Left kidney (tissue), 2 donors: ENCODE measurements around the gene TCP11L1. TPM values are rescaled to one million over a fixed set of nuclear protein-coding genes. Genes with fewer than 3 reads are reported as not detected.
"Not testable (repeated sequence)": the region's sequence is repeated elsewhere in the genome, so short reads cannot be mapped to it uniquely, and the experiment has no call there.

Experiments
- DNase-seq: peaks from one replicate; pipeline ENCODE4 v3.0.0-alpha.2; 2013
- polyA plus RNA-seq: library from polyadenylated mRNA; unstranded; fragments of 120-200 nt; gene quantifications from one replicate; pipeline ENCODE4 v1.2.1, GENCODE V29; 2013; ENCODE audit not compliant: insufficient read length

Gene TCP11L1
- polyA plus RNA-seq, 1 donor, result 15.6 TPM

DNA sequence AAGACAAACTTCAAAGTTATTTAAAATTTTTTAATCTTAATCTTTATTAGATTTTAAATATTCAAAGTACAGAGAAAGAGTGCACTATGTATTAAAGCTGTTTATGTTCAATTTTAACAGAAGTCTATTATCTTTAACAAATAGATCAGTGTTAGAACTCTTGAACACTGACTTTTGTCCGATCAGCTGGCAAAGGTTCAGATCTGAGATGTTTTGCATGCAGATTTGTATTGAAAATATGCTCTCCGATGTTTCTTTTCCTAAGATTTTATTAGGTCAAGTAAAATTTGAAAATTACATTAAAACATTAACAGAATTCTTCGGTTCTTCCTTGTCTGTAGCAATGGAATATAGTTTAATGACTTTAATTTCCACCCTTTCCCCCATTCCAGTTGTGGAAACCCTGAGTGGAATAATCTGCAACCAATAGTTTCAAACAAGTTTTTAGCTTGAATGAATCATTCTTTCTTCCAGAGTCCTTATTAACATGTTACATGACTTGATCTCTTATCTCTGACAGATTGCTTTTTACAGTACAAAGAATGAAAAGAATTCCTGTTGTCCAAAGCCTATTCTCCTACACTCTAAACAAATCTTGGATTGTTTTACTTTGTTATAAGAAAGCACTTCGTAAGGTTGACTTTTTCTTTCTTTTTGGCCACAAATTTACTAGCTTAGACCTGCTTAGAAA, 11.4 kb upstream of the TCP11L1 start:
- no peak for DNase-seq

DNA sequence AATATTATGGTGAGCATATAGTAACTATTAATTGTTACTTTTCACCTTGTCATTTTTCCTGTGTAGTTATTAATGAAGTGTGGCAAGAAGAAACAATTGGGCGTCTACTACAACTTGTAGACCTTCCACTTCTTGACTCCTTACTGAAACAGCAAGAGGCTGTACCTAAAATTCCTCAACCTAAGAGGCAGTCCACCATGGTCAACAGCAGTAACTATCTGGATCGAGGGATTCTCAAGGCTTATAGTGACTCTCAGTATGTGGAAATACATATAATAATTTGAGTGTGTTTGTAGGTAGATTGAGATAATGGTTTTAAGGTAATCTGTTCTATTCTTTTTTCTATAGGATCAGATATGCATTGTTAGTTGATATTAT, 10.8 kb upstream of the TCP11L1 start:
- DNase-seq, result no peak

DNA sequence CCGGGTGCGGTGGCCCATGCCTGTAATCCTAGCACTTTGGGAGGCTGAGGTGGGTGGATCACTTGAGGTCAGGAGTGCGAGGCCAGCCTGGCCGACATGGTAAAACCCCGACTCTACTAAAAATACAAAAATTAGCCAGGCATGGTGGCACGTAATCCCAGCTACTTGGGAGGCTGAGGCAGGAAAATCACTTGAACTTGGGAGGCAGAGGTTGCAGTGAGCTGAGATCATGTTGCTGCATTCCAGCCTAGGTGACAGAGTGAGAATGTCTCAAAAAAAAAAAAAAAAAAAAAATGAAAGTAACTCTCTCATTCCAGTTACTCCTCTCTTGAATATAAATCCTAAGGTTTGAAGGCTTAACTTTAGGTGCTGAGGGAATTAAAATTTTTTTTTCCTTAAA, 10.2 kb upstream of the TCP11L1 start:
- DNase-seq, result not testable (repeated sequence)

DNA sequence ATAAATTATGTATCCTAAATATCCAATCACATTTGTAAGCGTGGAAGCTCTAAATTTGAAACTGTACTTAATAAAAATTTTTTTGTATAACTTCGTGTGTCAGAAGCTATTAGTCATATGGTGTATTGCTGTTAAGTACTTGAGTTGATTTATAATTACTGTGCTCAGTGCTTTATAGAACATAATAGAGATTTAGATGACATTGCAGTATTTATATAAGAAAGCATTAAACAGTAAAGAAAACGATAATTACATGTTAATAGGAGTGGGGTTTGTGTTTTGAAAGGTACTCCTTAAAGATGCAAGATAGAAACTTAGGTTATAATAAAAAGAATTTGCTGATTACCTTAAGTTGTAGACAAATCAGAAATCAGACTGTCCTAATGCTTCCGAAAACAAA, 5.9 kb upstream of the TCP11L1 start:
- DNase-seq, result no peak

DNA sequence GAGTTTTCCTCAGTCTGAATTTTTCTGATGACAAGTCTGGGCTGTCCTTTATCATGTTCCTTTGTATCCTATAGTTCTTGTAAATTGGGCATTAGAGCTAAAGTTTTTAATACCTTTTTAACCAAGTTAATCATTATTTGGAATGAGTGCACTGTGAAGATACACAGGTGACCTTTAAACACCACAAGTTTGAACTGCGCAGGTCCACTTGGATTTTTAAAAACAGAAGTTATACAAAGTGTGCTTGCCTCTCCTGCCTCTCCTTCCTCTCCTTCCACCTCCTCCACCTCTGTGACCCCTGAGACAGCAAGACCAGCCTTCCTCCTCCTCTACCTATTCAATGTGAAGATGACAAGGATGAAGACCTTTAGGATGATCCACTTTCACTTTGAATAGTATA, 4.4 kb upstream of the TCP11L1 start:
- DNase-seq, result no peak

DNA sequence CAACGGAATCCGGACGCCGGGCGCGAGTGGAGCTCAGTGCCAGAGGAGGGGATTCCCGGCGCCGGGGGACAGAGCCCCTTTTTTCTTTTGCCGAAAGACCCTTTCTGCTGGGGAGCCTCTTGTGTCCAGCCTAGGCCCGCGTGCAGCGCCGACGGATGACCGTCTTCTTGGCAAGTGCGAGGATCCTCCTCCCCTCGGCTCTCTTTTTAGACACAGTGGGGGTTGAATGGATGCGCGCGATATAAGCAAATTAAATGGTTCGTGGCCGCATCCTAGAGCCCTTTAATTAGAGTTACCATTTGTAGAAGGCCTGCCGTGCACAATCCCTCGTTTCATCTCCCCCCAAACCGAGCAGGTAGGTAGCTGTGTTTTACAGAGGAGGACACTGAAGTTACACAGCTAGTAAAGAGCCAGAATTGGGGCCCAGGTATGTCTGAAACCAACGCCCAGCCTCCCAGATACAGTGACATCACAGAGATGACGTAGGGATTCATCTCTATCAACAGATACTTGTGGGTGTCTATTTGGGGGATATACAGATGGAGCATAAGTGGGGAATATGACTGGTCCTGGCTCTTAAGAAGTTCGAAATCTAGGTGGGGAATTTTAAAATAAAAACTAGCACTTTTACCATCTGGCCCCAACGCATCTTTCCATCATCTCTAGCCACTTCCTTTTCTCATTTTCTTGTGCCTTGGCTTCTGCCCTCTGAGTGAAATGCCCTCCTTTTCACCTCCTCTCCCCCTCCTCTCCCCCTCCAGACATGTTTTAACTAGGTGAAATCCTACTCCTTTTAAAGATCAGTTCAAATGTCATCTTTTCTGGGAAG, 875 bp downstream of the TCP11L1 start:
- no peak for DNase-seq

DNA sequence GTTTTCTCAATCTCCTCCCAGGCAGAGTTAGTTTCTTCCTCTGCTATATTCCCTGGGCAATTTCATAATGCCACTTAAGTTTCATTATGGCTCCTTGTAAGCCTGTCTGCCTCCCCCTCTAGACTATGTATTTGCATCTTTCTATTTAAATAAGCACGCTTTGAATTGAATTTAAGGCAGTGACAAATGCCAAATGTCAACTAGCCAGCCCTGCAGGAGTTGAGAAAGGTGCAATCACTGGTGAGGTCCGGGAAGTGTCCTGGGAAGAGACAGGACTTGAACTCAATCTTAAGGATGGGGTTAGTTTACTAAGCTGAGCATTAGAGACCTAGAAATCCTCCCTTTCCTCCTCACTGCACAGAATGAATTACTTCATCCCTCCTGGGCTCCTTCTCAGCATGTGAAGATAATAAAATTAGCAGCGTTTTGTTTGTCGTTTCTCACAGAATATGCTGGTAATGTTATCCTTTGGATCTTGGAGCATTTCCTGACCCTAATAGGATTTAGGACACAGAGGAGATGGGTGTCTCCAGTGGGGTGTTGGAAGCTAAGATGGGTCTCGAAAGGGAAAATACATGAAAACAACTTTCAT, 1.6 kb downstream of the TCP11L1 start:
- no peak for DNase-seq

DNA sequence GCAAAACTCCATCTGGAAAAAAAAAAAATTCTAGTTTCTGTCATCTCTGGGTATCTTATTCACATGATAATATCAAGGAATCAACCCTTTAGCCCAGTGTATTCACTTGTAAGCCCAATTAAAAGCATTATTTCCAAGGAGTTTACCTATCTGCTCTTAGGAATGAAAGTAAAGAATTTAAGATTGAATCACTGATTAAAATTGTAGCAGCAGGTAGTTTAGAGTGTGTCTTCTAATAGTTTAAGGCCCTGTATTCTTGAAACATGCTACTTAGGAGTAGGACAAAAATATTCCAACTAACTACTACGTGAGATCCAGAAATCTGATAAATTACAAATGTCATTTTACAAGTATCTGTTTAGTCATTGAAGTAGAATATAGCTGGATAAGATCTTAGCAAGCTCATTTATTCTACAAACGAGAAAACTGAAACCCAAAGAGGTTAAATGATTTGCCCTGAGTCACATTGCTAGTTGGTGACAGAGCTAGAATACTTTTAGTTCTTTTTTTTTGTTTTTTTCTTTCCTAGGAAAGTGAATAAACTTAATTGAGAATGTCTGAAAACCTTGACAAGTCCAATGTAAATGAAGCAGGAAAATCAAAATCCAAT, 4.0 kb downstream of the TCP11L1 start:
- DNase-seq, result no peak

DNA sequence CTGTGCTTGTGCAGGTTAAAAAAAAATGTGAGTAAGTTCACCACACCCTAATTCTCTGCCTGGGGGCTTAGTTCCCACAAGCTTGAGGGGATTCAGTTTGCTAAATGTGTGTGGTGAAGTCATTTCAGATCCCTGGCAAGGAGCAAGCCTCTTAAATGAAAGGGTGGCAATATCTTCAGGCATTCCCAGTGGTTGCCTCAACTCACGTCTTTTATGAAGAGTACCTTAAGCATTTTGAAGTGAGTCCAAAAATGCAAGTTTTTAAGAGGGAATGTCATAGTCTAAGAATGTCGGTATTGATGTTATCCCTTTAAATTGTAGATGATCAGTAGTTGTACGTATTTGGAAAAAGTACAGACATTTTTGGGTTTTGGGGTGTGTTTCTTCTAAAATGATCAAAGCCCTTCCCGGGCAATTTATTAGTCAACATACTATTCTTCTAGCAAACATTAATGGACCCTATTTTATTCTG, 4.9 kb downstream of the TCP11L1 start:
- no peak for DNase-seq

DNA sequence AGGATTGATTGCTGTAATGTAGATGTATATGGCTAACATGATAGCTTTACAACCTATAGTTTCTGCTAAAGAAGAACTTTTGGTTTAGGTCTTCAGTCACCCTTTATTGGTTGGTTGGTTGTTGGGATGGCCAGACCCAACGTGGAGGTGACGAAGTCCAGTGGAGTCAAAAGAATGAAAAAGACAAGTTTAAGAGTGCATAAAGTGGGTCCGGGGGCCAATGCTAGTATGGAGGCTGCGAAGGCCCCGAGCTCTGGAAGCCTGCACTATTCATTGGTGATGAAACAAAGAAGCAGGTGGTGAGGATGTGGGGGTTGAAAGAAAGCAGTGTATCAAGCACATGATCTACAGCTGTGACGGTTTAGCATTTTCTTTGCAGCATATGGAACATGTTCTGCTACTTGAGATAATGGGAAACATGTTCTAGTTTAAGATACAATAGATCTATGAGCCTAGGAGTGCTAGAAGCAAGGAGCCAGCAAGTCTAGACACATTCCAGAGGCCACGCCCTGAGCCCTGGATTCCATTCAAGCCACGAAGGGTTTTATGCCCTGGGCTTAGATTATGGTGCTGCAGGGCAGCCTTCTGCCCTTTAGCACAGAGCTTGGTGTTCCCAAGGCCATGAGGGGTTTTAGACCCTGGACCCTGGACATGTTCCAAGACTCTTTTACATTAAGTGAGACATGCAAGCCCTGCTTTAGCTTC, 6.3 kb downstream of the TCP11L1 start:
- no peak for DNase-seq

DNA sequence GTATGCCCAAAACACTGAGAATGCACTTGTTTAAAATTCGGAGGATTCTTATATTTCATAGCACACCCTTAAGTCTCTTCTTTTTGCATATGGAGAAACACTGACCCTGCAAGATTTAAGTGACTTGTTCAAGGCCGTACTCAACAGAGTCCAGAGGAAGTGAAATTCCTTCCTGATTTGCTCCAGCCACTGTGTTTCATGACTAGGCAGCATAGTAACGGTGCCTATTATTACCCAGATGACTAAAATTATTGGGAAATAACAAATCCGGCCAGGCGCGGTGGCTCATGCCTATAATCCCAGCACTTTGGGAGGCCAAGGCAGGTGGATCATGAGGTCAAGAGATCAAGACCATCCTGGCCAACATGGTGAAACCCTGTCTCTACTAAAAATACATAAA, 9.3 kb downstream of the TCP11L1 start:
- DNase-seq, result not testable (repeated sequence)

DNA sequence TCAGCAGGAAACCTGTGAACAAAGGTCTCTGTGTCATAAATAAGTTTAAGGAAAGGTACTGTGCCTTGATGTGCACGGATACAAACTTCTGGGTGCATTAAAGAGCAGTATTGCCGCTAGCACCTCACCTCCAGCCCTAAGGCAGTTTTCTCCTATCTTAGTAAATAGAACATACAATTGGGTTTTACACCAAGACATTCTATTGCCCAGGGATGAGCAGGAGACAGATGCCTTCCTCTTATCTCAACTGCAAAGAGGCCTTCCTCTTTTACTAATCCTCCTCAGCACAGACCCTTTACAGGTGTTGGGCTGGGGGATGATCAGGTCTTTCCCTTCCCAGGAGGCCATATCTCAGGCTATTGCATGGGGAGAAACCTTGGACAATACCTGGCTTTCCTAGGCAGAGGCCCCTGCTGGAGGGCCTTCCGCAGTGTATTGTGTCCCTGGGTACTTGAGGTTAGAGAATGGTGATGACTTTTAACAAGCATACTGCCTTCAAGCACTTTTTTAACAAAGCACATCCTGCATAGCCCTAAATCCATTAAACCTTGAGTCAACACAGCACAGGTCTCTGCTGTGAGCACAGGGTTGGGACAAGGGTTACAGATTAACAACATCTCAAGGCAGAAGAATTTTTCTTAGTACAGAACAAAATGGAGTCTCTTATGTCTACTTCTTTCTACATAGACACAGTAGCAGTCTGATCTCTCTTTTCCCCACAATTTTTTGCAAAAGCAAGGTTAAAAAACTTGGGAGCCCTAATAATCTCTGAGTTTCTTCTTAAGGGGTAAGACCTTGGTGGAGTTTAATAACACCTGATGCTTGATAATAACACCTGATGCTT, 10.4 kb downstream of the TCP11L1 start:
- DNase-seq, result not testable (repeated sequence)

DNA sequence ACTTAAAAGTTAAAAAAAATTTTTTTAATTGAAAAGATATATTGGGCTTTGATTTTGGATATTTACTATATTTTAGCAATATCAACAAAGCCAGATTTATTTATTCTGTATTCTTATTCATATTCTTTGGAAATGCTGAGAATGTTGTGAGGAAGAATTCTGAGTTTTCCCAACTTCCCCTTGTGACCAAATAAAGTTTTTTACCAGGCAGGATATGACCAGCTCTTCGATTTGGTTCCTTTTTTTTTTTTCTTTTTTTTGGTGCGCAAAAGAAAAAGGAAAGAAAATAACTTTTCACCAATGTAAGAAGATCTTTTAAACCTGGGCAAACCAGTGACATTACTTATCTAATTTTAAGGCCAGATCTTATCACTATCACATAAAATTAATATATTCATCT, 12.9 kb downstream of the TCP11L1 start:
- no peak for DNase-seq

DNA sequence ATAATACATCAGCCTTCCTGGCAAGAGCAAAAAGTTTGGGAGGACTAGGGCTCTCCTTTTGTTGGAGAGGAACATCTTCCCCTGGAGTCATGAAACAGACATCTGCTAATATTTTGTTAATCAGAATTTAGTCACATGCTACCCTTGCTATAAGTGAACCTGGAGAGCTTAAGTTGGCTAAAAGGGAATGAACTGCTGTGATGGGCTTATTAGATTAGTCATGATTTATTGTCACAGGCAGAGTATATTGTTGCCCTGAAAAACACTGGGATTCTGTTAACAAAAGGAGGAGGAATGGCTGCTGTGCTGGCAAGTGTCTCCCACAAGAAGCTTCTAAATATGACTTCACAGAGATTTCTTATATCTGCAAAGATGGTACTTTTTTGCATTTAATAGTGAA, 16.0 kb downstream of the TCP11L1 start:
- no peak for DNase-seq

DNA sequence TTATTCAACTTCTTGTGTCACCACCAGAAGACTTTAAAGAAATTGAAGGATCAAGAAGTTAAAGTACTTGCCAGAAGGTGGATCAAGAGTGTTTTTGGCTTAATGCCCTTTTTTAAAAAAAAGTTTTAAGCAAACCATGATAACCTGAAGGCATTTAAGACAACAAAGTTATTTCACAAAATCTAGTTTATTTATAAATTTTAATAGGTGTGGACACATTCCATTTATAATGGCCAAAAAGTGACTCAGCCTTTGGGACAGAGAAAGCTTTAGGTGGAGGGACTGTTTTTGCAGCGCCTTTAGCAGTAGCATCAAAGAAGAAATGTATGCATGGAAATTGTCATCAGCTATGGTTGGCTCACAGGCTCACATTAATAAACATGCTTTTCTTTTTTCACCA, 17.9 kb downstream of the TCP11L1 start:
- DNase-seq, result no peak

DNA sequence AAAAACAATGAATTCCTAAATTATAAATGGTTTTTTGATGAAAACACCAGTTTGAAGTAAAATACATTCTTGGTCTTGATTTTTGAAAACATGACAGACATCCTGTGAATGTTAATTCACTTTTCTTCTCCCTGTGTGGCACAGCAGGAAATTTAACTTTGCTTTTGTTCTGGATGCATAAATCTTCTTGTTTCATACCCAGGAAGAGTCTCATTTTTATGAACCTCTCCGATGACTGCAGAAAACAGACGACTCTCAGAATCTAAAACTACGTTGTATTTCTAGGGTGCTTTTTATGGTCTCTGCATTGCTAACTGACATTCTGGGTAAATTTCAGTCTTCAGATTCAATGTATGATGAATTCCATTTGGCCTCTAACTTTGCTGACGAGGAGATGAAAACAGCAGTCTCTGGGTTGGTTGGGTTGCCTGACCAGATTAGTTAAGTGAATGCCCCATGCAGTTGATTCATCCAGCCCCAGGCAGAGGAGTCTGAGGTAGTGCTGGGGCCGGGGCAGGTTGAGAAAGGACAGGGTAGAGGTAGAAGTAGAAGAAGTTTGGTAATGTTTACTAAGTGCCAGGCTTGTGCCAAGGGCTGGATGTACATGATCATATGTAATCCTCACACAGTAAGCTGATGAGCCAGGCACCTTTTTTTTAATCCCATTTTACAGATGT, 20.1 kb downstream of the TCP11L1 start:
- DNase-seq, result no peak

DNA sequence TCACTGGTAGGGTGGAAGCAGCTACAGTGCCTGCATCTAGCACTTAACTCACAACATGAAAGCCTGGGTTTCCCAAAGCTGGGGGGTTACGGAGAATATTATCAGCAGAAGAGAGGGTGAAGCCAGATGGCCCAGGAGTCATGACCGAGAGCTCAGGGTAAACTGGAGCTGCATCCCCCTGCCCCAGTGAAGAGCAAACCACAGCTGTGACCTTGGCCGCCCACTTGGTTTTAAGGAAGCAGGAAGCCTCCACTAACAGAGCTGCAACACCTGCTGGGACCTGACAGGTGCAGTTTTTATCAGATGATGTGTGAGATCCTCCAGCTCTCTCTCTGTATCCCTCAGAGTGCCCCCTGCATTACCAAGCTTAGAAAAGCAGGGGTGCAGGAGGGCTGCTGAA, 20.9 kb downstream of the TCP11L1 start:
- DNase-seq, result no peak

DNA sequence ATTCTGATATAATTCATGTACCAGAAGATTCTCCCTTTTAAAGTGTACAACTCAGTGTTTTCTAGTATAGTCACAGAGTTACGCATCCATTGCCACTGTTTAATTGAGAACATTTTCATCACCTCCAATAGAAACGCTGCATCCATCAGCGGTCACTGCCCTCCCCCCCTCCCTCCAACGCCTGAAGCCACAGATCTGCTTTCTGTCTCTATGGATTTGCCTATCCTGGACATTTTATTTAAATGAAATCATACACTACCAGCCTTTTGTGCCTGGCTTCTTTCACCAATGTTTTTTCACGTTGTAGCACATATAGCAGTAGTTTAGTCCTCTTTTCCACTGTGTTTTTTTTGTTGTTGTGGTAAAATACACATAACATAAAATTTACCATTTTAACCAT, 22.8 kb downstream of the TCP11L1 start:
- DNase-seq, result no peak

DNA sequence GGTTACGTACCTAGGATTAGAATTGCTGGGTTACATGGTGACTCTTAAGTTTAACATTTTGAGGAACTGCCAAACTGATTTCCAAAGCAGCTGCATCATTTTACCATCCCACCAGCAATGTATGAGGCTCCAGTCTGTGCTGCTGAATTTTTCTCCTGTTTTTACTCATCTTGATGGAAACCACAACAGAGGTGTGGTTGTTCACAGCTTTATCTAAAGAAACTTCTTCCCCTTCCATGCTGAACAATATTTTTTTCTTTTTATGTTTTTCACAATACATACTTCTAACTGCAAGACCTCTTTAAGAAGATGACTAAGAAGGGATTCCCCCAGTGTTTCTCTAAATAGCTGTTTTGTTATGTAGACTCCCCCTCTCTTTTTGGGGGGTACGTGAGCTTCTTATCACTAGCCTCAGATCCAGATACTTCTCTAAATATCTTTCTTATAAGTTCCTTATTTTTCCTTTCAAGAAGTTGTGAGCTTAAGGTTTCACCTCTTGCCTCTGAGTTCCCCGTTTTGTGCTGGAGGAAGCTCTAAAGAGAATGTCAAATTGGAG, 24.0 kb downstream of the TCP11L1 start:
- no peak for DNase-seq
